Mucosa of descending colon (tissue), 3 donors: ENCODE data around the gene EPHA3. TPM values are rescaled to one million over a fixed set of nuclear protein-coding genes. Genes with fewer than 3 reads are reported as not detected.
A peak's percentile ranks its signal among the peaks of the same experiment; 100 is the strongest.

ENCODE experiments used
- ATAC-seq: fragments of 200-7000 bp; cut with Tn5 transposase; one replicate; pipeline ENCODE4 v1.9.1; 2020; ENCODE audit warnings: mild to moderate bottlenecking, moderate library complexity
- DNase-seq, 3 donors: peaks; one replicate each; pipeline ENCODE4 v3.0.0-alpha.2; 2020
- H3K36me3 ChIP-seq: fragments of 200-600 bp; one replicate; pipeline ENCODE4 v1.8.0; 2021; ENCODE audit warnings: low read depth, mild to moderate bottlenecking
- H3K4me1 ChIP-seq: fragments of 200-600 bp; one replicate; pipeline ENCODE4 v1.8.0; 2021; ENCODE audit warnings: low read depth, mild to moderate bottlenecking
- H3K4me3 ChIP-seq: fragments of 200-600 bp; one replicate; pipeline ENCODE4 v1.8.0; 2021; ENCODE audit warnings: mild to moderate bottlenecking
- H3K9me3 ChIP-seq: fragments of 200-600 bp; one replicate; pipeline ENCODE4 v1.8.0; 2021; ENCODE audit warnings: mild to moderate bottlenecking
- intact Hi-C, 2 donors: fragments of 100-400 bp; cut with DNase I in 1 of 2; cut with micrococcal nuclease in 1 of 2; formaldehyde crosslinking; loops; one replicate each; pipeline versions ENCODE4 v1.11.0 to v1.11.1; 2022; cut with DNase I, micrococcal nuclease
- total RNA-seq, 3 donors: library from RNA; stranded (reverse); fragmentation: NEBNext Ultra II Directional in 2 of 3; extraction: Animal tissue kit (Norgen Biotek cat#: 25700) in 2 of 3; gene quantifications; one replicate each; pipeline versions ENCODE4 v1.2.1 to v1.2.4, GENCODE V29; 2021 to 2023
- TF ChIP-seq, protein P1 (sequence below): fragments of 200-600 bp; IDR thresholded peaks from one replicate; pipeline ENCODE4 v1.8.0; 2022; ENCODE audit warnings: antibody characterized with exemption, mild to moderate bottlenecking
- donor health status: DM: no; HTN: no; CAD: no; lungs with moderate emphysema.
- donor health status: DM: no; HTN: no; CAD: no.
- donor health status: DM: no; HTN: yes; CAD: no.

EPHA3 gene
- total RNA-seq, 3 donors from 2014 or later = 1.0 to 6.6 (median 2.0) TPM

DNA sequence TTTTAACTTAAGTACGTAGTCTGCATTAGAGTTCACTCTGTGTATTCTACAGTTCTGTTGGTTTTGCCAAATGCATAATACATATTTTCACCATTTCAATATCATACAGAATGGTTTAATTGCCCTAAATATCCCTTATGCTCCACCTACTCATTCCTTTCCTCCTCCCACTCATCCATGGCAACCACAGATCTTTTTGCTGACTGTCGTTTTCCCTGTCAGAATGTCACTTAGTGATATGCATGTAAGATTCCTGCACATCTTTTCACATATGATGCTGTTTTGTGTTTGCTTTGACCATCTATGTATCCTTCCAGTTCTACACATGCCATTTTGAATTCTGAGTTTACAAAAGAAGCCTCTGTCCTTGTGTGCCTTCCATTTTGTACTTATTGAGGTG, 36.7 kb downstream of the EPHA3 start:
- ATAC-seq = no peak
- H3K36me3 ChIP-seq = no peaks in the 10 kb centered on the region
- TF ChIP-seq, protein P1, sequence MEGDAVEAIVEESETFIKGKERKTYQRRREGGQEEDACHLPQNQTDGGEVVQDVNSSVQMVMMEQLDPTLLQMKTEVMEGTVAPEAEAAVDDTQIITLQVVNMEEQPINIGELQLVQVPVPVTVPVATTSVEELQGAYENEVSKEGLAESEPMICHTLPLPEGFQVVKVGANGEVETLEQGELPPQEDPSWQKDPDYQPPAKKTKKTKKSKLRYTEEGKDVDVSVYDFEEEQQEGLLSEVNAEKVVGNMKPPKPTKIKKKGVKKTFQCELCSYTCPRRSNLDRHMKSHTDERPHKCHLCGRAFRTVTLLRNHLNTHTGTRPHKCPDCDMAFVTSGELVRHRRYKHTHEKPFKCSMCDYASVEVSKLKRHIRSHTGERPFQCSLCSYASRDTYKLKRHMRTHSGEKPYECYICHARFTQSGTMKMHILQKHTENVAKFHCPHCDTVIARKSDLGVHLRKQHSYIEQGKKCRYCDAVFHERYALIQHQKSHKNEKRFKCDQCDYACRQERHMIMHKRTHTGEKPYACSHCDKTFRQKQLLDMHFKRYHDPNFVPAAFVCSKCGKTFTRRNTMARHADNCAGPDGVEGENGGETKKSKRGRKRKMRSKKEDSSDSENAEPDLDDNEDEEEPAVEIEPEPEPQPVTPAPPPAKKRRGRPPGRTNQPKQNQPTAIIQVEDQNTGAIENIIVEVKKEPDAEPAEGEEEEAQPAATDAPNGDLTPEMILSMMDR = no peak
- no peaks in the 10 kb centered on the region for H3K9me3 ChIP-seq
- no peak overlapping the region for H3K4me3 ChIP-seq
- intact Hi-C loops = no loop called here
- H3K4me1 ChIP-seq = no peaks in the 10 kb centered on the region
- no peak for DNase-seq

DNA sequence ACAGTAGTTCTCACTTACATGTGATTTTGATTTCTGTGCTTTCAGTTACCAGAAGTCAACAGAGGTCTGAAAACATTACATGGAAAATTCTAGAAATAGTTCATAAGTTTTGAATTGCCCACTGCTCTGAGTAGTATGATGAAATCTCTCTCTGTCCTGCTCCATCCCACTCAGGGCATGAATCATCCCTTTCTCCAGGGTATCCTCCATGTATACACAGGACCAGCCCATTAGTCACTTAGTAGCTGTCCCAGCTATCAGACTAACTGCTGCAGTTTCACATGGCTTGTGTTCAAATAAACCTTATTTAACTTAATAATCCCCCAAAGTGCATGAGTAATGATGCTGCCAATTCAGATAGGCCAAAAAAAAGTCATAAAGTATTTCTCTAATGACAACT, 38.6 kb downstream of the EPHA3 start:
- DNase-seq = no peak
- peak; percentile 48 for ATAC-seq
- Histone ChIP-seq H3K4me1 (no peaks in the 10 kb centered on the region), H3K9me3 (no peaks in the 10 kb centered on the region), H3K4me3 (no peak overlapping the region), H3K36me3 (no peaks in the 10 kb centered on the region)
- TF ChIP-seq, protein P1 = no peak
- intact Hi-C loops = no loop called here

DNA sequence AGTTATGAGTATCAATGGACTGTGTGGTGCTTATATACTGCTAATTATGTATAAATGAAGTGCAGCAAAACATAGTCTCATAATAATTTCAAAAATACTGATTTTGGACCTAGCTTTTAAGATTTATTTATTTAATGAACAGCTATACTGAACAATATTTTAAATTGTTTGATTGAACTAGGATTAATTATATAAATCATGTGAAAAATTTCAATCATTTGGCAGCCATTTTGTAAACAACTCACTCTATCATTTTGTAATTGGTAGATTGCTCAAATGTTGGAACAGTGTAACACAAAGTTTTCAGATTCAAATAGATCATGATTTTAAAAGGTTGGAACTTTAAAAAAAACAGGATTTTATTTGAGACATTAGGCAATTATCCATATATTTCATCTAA, 47.0 kb downstream of the EPHA3 start:
- no peaks in the 10 kb centered on the region for H3K4me1 ChIP-seq
- no peaks in the 10 kb centered on the region for H3K36me3 ChIP-seq
- TF ChIP-seq, protein P1 = no peak
- no peak overlapping the region for H3K4me3 ChIP-seq
- DNase-seq (no peak), ATAC-seq (no peak)
- intact Hi-C loops = no loop called here
- H3K9me3 ChIP-seq = no peaks in the 10 kb centered on the region

DNA sequence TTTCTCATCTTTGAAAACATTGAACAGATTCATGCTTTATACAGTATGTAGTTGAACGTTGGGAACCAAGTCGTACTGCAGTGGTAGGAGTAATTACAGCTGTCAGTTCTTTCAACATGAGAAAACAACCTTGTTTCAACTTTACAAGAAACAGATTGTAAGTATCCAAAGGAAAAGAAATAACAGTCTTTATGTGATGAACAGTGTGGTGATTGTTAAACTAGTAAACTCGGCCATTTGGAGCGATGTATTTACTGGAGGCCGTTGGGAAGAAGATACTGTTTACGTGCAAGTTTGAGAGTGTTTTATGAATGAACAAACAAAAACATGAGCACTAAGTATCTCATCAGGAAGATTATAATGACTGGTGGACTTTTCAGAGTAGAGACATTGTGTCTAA, 48.4 kb downstream of the EPHA3 start:
- Histone ChIP-seq H3K36me3 (no peaks in the 10 kb centered on the region), H3K4me3 (no peak overlapping the region), H3K9me3 (no peaks in the 10 kb centered on the region), H3K4me1 (no peaks in the 10 kb centered on the region)
- ATAC-seq = no peak
- no peak for DNase-seq
- intact Hi-C loops = no loop called here
- TF ChIP-seq, protein P1 = no peak

DNA sequence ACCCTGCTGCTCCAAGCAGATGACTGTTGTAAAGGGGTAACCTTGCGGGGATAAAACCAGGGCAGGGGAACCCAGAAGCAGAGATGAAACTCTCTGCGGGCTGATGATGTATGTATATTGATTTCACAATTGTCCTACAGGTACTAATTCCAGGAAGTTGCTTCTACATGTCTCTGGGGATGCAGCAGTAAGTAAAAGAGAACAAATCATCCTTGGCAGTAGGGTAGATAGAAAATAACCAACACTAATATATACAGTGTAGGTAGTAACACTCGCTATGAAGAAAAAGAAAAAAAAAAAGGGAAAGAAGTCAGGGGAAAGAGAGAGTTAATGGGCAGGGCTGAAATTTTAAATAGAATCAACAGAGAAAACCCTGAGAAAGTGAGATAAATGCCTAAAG, 50.2 kb downstream of the EPHA3 start:
- TF ChIP-seq, protein P1 = no peak
- intact Hi-C loops = no loop called here
- no peaks in the 10 kb centered on the region for H3K9me3 ChIP-seq
- H3K36me3 ChIP-seq = no peaks in the 10 kb centered on the region
- ATAC-seq (no peak), DNase-seq (no peak)
- H3K4me3 ChIP-seq = no peak overlapping the region
- H3K4me1 ChIP-seq = no peaks in the 10 kb centered on the region

DNA sequence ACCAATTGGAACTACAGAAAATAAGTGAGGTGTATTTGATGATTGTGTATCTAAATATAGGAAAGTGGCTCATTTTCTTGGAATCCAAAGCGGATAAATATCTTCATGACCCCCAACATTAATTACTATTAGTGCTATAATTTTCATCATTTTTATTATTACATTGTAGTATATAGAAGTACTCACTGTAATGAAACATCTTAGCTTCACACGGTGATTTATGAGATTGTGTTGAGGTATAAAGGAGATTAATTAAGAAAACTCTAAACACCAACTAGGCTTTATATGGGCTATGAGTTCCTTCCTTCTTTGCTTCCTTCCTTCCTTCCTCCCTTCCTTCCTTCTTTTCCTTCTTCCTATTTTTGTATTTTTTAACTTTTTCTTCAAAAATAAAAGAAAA, 52.2 kb downstream of the EPHA3 start:
- TF ChIP-seq, protein P1 = no peak
- no peak overlapping the region for H3K4me3 ChIP-seq

More for the DNA sequence above, 52.2 kb downstream of the EPHA3 start:
- H3K36me3 ChIP-seq = no peaks in the 10 kb centered on the region
- intact Hi-C loops = no loop called here
- ATAC-seq (no peak), DNase-seq (no peak)
- H3K9me3 ChIP-seq = no peaks in the 10 kb centered on the region
- H3K4me1 ChIP-seq = no peaks in the 10 kb centered on the region
